Limb (tissue), 2 donors: ENCODE measurements around the gene ATE1.
"Not testable (repeated sequence)": the region's sequence is repeated elsewhere in the genome, so short reads cannot be mapped to it uniquely, and the experiment has no call there.

Experiments
- DNase-seq, 2 donors: peaks; one replicate each; pipeline ENCODE4 v3.0.0-alpha.2; 2016; ENCODE audit errors: extremely low spot score in 2 of 2

Gene ATE1

GRCh38 chr10:121739114-121739513 is 188.7 kb downstream of the ATE1 start:
- no peak for DNase-seq

- DNase-seq, result no peak
Observed at GRCh38 chr10:121736315-121737130, 191.3 kb downstream of the ATE1 start.

GRCh38 chr10:121735263-121735662 is 192.6 kb downstream of the ATE1 start:
- no peak for DNase-seq

GRCh38 chr10:121734589-121735045 is 193.2 kb downstream of the ATE1 start:
- no peak for DNase-seq

GRCh38 chr10:121732656-121733445 is 195.0 kb downstream of the ATE1 start:
- DNase-seq, result no peak

- no peak for DNase-seq
Observed at GRCh38 chr10:121732172-121732571, 195.7 kb downstream of the ATE1 start.

GRCh38 chr10:121724282-121724681 is 203.5 kb downstream of the ATE1 start:
- DNase-seq, result no peak

GRCh38 chr10:121722665-121723064 is 205.2 kb downstream of the ATE1 start:
- DNase-seq, result no peak

- no peak for DNase-seq
Observed at GRCh38 chr10:121721257-121721656, 206.6 kb downstream of the ATE1 start.

GRCh38 chr10:121715969-121716368 is 211.9 kb downstream of the ATE1 start:
- no peak for DNase-seq

GRCh38 chr10:121715076-121715475 is 212.8 kb downstream of the ATE1 start:
- no peak for DNase-seq

GRCh38 chr10:121713486-121713885 is 214.3 kb downstream of the ATE1 start:
- no peak for DNase-seq

- no peak for DNase-seq
Observed at GRCh38 chr10:121710971-121711370, 216.9 kb downstream of the ATE1 start.

GRCh38 chr10:121710207-121710606 is 217.6 kb downstream of the ATE1 start:
- DNase-seq, result no peak

GRCh38 chr10:121709675-121710073 is 218.2 kb downstream of the ATE1 start:
- DNase-seq, result no peak

GRCh38 chr10:121708728-121709674 is 218.8 kb downstream of the ATE1 start:
- no peak for DNase-seq

GRCh38 chr10:121702351-121703320 is 225.2 kb downstream of the ATE1 start:
- DNase-seq, result no peak

- no peak for DNase-seq
Observed at GRCh38 chr10:121700416-121700815, 227.4 kb downstream of the ATE1 start.

GRCh38 chr10:121699703-121700102 is 228.1 kb downstream of the ATE1 start:
- DNase-seq, result not testable (repeated sequence)

GRCh38 chr10:121698902-121699301 is 228.9 kb downstream of the ATE1 start:
- no peak for DNase-seq
